Ramos (cell line): ENCODE measurements around the gene ZDHHC8.

Experiments used
- in situ Hi-C: fragments of 300-500 bp; cut with MboI; formaldehyde crosslinking; loops from one replicate; pipeline ENCODE4 v1.14.3; 2022; ENCODE audit warnings: low sequenced_read_pairs; ENCODE audit not compliant: unreplicated experiment

ZDHHC8 gene

DNA sequence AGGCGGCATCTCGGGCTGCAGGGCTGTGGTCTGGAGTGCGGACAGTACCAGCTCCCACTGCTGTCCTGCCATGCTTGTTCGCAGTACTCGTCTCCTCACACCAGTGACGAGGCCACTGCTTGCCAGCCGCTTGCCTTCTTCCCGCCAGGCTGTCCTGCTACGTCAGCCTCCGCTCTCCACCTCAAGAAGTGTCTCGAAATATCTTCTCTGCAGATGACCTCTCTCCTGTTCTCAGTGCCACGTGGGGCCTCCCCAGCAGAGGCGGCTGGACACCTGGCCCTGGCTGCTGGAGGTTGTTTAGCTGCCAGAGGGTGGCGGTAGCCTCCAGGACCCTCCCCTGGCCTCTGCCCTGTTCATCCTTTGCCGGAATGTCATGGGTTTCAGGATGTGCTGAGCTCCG, 22.3 kb downstream of the ZDHHC8 start:
- in situ Hi-C loops = no loop called here

DNA sequence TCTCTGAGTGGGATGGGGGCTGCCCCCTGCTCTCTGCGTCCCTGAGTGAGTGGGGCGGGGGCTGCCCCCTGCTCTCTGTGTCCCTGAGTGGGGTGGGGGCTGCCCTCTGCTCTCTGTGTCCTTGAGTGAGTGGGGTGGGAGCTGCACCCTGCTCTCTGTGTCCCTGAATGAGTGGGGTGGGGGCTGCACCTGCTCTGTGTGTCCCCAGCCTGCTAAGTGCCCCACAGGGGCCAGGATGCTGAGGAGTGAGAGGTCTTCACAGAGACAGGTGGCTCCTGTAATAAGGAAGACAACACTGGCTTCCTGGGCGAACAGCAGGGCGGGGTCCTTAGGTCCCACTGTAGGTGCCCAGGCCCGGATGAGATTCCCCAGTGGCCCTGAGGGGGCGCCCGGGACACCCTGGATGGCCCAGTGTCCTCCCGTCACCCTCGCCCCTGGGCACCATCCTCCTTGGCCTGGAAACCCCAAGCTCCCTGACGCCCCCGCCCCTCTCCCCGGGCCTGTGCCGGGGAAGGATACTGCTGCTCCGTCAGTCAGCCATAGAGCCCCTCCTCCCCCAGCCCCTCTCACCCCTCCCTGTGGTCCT, 23.1 kb downstream of the ZDHHC8 start:
- in situ Hi-C loops = loop anchor here (5.0 kb wide), 2 partner anchors 83 to 128 kb away; no protein-coding TSS in a partner anchor

DNA sequence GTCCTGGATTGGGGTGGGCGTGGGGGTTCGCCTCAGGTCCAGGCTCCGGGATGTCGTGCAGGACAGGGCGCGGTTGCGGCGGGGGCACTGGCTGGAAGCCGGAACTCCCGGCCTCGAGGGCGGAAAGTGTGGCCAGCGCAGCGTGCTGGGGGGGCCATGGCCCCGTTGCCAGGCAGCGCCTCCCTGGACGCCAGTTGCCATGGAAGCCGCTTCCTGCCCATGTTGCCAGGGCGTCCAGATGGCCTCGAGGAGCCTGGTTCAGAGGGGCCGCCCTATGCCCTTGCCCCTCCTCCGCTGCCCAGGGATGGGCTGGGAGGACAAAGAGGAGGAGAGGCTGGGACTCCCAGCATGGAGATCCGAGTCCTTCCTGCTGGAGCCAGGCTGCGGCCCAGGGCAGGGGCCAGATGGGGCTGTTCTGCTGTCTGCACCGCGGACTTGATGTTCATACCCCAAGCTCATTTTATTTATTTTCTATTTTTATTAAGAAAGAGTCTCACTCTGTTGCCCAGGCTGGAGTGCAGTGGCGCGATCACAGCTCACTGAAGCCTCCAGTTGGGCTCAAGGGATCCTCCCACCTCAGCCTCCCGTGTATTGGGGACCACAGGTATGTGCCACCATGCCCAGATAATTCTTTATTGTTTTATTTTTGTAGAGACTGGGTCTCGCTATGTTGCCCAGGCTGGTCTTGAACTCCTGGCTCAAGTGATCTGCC, 23.9 kb downstream of the ZDHHC8 start:
- in situ Hi-C loops = loop anchor here (5.0 kb wide), 2 partner anchors 82 to 127 kb away; no protein-coding TSS in a partner anchor

DNA sequence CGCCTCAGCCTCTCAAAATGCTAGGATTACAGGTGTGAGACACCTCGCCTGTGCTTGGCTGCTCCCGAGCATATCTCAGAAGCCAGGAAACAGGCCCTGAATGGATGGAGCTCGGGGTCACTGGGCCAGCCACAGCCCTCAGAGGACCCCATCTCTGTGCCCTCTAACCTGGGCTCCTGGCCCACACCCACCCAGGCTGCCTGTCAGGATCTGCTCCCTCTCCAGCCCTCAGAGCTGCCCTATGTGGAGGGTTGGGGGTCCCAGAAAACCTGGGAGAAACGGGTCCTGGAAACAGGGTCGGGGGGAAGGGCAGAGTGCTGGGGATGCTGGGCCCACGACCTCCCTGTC, 24.4 kb downstream of the ZDHHC8 start:
- in situ Hi-C loops = loop anchor here (5.0 kb wide), 2 partner anchors 81 to 126 kb away; no protein-coding TSS in a partner anchor

DNA sequence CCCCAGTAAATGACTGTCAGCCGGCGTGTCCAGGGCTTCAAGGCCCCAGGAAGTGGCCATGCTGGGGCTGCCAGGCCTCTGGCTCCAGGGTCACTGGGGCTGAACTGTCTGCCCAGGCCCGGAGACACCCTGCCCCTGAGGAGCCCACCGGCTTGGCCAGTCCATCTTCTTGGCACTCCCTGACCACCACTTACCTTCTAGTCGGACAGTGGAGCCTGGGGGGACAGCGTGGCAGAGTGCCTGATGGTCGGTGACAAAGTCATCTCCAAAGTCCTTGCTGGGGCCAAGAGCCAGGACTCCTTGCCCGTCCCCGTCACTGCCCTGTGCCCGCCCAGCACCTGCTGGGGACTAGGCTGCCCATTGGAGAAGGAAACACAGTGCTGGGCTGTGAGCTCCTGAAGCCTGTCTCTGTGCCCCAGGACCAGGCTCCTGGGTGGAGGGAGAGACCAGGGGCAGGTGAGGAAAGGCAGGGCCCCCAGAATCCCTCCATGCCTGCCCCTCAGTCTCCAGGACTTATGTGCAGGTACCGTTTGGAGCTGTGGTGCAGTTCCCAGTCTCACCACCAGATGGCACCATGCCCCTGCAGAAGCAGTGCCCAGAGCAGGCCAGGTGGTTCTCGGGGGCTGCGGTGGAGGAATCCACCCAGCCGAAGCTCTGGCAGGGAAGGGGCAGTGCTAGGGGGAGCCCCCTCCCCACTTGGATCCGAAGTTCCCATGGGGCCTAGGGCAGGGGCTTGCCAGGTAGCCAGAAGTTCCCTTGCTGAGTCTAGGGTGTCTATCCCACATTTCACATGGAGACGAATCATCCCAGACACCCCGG, 25.2 kb downstream of the ZDHHC8 start:
- in situ Hi-C loops = loop anchor here (5.0 kb wide), 2 partner anchors 80 to 125 kb away; no protein-coding TSS in a partner anchor

DNA sequence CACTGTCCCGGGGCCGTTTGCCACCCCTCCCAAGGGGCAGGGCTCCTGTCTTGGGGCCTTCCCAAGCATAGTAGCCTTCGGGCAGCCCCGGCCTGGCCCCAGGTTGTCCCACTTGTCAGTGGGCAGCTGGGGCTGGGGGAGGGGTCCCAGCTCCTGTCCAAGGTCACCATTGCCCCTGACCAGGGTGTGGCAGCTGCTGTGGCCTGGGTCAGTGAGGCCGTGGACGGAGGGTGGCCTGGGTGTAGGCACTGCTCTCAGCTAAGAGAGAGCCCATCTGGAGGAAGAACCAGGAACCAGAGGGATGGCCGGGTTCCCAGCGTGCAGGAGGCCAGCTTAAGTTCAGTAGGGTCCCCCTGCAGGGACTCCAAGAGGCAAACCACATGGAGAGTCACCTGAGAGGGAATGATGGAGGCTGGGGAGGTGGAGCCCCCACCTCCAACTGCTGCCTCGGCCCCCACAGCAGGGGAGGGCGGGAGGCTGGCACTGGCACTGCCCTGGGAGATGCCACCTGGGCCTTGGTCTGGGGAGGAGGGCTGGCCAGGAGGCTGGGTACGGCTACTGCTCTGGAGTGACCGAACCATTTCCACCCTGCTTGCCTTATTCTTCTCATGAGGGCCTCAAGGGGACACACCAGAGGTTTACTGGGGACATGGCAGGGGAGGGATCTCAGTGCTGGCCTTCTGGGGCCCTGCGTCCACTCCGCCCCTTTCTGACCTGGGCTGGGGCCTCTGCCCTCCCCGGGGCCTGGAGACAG, 26.0 kb downstream of the ZDHHC8 start:
- in situ Hi-C loops = loop anchor here (5.0 kb wide), 2 partner anchors 80 to 125 kb away; no protein-coding TSS in a partner anchor

DNA sequence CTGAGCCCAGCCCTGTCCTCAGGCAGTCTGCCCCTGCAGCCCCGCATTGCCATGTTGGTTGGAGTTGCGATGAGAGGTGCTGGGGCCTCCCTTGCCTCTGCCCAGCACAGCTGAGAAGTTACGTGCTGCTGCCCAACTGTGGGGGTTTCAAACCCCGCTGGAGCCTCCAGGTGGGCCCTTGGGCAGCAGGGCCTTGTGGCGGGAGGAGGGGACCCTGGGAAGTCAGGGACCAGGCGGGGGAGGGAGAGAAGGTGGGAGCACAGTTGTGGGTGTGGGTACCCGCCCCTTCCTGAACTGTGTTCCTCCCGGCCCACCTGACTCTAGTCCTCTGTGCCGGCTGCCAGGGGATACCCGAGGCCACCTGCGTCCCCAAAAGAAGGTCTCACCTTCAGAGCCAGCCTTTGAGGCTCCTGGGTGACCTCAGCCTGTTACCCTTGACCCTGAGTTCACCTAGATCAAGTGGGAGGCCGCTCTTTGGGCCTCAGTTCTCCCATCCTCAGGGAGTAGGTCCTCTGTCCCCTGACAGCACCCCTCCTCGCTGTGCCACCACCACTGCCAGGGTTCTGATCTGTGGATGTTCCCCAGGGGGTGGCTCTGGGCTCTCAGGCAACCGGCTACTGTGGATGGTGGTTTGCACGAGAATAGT, 26.9 kb downstream of the ZDHHC8 start:
- in situ Hi-C loops = loop anchor here (5.0 kb wide), 2 partner anchors 79 to 124 kb away; no protein-coding TSS in a partner anchor

DNA sequence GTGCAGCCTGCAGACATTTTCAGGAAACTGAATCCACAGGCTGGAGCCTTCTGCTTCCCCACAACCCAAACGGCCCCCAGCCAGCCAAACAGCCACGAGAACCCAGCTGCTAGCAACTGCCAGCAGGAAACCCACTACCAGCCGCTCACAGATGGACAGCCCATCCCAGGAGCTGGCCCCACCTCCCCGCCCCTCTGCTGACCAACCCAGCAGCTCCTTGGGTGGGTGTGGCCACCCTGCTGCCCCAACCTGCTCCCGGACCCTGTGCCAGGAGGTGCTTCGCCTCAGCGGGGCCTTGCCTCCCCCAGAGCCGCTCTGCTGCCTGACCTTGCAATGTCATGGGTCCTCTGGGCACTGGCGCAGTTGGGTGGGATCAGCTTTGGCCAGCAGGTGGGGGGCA, 27.5 kb downstream of the ZDHHC8 start:
- in situ Hi-C loops = loop anchor here (5.0 kb wide), 2 partner anchors 78 to 123 kb away; no protein-coding TSS in a partner anchor

DNA sequence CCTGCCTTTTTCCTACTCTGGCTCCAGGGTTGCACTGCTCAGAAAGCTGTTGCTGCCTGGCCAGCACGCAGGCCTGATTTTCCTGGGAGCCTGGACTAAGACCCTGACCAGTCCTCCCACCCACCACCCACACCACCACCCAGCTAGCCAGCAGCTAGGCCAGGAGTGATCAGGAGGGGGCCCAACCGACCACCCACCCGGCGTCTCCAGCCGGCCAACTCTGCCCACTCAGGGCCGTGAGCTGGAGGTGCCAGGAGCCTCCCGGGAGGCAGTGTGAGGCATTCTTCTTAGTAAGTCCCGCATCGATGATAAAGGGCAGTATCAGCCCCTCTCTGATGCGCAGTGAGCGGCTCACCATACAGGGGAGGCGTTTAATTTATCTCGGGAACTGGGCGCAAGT, 27.9 kb downstream of the ZDHHC8 start:
- in situ Hi-C loops = loop anchor here (5.0 kb wide), 2 partner anchors 78 to 123 kb away; no protein-coding TSS in a partner anchor

DNA sequence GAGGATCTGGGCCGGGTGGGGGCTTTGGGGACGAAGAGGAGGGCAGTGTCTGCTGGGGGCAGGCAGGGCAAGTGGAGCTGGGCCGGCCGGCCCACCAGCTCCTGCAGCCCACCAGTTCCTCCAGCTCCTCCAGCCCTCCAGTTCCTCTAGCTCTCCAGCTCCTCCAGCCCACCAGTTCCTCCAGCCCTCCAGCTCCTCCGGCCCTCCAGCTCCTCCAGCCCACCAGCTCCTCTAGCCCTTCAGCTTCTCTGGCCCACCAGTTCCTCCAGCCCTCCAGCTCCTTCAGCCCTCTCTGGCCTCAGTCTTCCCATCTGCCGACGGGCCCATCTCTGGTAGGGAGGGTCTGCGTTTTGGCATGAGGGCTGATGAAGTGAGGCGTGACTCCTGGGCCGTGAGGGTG, 28.4 kb downstream of the ZDHHC8 start:
- in situ Hi-C loops = no loop called here

DNA sequence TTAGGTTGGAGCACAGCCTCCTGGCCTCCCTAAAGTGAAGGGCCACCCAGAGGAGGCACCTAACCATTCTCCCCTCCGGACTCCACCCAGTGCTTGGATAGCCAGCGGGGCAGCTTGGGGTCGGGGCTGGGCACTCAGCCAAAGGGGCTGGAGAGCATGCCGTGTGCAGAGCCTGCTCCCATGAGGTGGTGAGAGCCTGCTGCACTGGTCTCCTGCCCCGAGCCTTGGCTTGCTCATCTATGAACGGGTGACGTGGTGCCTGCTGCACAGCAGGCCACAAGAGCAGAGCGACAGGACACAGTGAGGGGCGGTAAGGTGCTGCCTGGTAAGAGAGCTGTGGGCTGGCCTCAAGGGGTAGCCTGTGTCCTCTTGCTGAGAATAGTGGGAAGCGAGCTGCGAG, 33.3 kb downstream of the ZDHHC8 start:
- in situ Hi-C loops = no loop called here

DNA sequence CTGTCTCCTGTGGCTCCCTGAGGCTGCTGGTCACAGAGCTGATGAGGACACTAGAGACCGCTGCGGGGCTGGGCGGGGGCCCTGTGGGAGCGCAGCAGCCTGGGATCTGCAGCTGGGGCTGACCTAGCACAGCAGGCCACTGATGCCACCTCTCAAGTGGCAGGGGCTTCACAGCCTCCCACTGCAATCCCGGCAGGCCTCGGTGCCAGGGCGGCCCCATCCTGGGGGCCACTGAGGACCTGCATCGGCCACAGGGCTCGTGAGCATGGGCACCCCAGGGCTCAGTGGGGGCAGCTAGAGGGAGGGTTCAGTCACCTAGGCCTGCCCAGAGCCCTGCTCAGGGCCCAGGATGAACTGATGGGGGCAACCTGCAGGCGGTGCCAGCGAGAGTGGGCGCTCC, 33.8 kb downstream of the ZDHHC8 start:
- in situ Hi-C loops = no loop called here

DNA sequence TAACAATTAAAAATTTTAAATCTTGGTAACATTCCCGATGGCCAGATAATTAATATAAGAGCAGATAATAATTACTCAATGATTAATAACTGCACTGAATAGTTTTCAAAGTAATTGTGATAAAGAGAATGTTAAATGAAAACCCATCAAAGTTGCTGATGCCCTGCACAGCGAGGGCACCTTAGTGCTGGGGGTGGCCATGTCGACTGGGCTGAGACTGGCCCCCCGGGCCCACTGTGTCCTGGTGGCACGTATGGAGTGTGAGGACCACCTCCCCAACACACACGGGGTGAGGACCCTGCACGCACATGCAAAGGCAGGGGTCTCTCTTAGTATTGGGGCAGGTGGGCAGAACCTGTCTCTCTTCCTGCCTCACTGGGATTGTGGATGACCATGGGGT, 34.3 kb downstream of the ZDHHC8 start:
- in situ Hi-C loops = no loop called here

DNA sequence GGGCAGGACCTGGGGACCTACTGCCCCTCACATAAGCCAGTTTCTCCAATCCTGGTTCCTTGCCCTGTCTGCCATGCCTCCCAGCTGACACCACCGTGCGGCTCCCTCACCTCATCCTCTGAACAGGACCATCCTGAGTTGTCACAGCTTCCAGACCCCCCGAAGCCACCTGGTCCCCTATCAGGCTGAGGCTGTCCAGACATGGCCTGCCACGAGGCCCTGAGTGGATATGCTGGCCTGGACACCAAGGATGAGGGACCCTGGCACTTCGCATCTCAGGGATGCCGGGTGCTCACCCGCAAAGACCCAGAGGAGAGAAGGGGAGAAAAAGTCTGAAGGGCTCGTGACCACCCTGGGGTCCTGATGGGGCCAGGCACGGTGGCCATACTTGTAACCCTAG, 35.1 kb downstream of the ZDHHC8 start:
- in situ Hi-C loops = no loop called here

DNA sequence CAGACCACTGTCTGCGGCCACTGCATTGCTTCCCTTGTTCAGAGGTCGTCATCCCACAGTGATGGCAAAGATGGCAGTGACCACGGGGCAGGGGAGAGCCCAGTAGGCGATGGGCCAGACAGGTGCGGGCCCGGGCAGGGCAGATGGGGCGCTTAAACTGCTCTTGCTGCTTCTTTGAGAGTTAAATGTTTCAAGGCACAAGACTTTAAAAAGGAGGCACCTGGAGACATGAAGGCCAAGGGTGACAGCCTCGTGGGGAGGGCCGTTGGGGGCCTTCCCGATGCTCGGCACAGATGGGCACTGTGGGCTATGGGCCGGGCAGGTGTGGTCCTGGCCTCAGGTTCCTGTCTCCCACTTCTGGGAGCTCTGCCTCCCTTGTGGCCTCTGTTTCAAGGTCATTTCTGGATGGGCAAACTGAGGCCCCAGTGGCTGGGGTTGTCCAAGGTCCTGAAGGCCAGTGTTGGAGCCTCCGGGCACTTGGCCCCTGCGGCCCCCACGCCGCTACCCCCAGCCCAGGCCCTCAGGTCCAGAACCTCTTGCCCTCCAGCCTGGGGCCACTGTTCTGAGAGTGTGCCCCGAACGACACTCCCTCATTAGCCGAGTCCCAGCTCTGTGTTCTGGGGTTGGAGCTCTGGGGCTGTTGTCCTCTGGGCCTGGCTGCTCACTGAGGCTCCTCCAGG, 36.2 kb downstream of the ZDHHC8 start:
- in situ Hi-C loops = no loop called here

DNA sequence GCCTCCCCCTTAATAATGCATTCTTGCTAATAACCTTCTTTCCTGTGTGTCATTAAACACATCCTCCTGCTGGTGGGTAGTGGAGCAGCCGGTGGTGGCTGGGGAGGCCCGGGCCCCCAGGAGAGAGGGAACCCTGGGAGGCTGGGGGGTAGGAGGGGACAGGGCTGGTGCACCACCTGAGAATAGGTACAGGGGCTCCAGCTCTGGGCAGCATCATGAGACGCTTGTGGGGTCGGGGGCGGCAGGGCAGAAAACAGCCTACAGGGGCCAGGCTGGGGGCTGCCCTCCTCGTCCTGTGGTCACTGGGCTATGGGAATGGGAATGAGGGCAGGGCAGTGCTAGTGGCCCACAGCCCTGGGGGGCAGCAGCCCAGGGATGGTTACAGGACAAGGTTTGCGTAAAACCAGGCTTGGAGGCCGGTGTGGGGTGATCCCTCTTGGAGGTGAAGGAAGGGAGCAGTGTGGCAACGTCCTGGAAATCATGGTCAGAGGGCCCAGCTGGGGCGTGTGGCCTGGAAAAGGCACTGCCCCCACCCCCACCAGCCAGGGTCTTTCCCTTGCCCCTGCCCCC, 37.7 kb downstream of the ZDHHC8 start:
- in situ Hi-C loops = no loop called here

DNA sequence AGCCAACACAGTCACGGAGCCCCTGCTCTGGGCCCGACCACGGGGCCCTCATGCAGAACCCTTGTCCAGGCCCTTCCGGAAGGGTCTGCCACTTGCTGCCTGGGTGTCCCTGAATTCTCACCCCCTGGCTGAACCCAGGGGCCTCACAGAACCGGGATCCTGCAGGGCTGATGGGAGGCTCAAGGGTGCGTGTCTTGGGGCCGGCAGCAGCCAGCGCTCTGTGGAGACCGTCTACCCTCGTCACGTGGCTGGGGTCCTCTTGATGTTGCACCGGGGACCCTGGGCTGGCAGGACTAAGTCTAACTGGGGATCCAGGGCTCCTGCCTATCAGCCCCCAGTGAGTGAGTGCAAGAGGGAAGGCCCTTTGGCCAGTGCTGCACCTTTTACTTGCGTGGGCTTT, 38.6 kb downstream of the ZDHHC8 start:
- in situ Hi-C loops = no loop called here

DNA sequence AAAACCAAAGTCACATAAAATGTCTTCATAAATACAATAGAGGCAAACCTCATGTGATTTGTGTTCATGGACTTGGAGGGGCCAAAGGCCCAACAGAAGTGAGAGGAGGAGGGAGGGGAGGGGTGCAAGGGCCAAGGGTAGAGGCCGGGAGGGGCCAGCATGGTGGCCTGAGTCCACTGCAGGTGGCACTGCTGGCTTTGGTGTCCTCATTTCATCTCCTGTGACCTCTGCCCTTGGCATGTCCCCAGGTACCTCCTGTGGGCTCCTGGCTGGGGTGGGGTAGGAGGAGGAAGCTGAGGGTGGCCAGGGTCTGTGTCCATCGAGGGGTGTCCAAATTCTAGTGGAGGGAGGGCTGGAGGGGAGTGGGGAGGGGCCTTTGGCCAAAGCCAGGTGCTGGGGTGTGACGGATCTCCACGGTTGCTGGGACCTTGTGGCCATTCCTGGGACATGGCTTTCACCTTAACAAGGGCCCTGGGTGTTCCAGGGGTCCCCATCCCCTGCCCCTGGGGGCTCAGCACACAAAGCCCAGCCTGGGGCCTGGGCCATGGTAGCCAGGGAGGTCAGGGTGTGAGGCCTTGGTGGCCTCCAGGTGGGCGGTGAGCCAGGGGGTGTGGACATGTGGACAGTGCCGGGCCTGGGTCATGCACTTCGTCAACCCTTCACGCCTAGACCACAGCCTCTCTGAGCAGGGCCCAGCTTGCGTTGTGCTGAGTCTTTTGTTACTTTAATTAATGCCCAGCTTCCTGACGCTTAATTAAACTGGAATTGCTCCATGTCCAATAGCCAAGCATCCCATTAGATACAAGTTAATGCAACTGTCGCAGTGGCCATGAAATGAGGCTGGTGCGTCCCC, 39.9 kb downstream of the ZDHHC8 start:
- in situ Hi-C loops = no loop called here
